Body of pancreas (tissue), 4 donors: ENCODE data around the gene SOCS7.

ENCODE experiments used
- POLR2A ChIP-seq, 3 donors: fragments of 450-650 bp; IDR thresholded peaks; one replicate each; pipeline ENCODE4 v1.6.1; 2016; ENCODE audit warnings: antibody characterized with exemption in 3 of 3, mild to moderate bottlenecking in 2 of 3
- TF ChIP-seq, protein P1 (sequence below), 7 experiments: fragments of 450-650 bp in 4 of 7; fragments of 200-600 bp in 3 of 7; sonication (generic) in 3 of 7; IDR thresholded peaks; one replicate each; pipeline ENCODE4 v1.5.1; 2016 to 2019; ENCODE audit warnings: antibody characterized with exemption in 7 of 7

DNA sequence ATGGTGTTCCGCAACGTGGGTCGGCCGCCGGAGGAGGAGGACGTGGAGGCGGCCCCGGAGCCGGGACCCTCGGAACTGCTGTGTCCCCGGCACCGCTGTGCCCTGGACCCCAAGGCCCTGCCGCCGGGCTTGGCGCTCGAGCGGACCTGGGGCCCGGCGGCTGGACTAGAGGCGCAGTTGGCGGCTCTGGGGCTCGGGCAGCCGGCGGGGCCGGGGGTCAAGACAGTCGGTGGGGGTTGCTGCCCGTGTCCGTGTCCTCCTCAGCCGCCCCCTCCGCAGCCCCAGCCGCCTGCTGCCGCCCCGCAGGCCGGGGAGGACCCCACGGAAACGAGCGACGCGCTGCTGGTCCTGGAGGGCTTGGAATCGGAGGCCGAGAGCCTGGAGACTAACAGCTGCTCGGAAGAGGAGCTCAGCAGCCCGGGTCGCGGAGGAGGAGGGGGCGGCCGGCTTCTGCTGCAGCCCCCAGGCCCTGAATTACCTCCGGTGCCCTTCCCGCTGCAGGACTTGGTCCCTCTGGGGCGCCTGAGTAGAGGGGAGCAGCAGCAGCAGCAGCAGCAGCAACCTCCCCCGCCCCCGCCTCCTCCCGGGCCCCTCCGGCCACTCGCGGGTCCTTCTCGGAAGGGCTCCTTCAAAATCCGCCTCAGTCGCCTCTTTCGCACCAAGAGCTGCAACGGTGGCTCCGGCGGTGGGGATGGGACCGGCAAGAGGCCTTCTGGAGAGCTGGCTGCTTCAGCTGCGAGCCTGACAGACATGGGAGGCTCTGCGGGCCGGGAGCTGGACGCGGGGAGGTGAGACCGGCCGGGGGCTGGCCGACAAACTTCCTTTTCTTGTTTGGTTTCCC is 821 bp downstream of the SOCS7 start:
- TF ChIP-seq, protein P1, sequence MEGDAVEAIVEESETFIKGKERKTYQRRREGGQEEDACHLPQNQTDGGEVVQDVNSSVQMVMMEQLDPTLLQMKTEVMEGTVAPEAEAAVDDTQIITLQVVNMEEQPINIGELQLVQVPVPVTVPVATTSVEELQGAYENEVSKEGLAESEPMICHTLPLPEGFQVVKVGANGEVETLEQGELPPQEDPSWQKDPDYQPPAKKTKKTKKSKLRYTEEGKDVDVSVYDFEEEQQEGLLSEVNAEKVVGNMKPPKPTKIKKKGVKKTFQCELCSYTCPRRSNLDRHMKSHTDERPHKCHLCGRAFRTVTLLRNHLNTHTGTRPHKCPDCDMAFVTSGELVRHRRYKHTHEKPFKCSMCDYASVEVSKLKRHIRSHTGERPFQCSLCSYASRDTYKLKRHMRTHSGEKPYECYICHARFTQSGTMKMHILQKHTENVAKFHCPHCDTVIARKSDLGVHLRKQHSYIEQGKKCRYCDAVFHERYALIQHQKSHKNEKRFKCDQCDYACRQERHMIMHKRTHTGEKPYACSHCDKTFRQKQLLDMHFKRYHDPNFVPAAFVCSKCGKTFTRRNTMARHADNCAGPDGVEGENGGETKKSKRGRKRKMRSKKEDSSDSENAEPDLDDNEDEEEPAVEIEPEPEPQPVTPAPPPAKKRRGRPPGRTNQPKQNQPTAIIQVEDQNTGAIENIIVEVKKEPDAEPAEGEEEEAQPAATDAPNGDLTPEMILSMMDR (IDR thresholded peaks at IDR 0.05) = no peak
- no peak for TF ChIP-seq POLR2A (IDR thresholded peaks at IDR 0.05)
